A673 (cell line): Measurements from ENCODE around the gene DYNAP. TPM values are rescaled to one million over a fixed set of nuclear protein-coding genes. Genes with fewer than 3 reads are reported as not detected.

Source experiments
- BruUV-seq: library from RNA; stranded (reverse); fragments of 400-500 nt; replicated peaks from 2 replicates; lab custom pipeline; 2021; lab: Mats Ljungman, UMichigan
- CTCF ChIA-PET: fragments of 300-600 bp; sonication (Branson Sonifier 250); formaldehyde crosslinking; loops from one replicate; lab custom pipeline; 2022; ENCODE audit warnings: antibody characterized with exemption; lab: Charles Lee
- POLR2A ChIA-PET: fragments of 300-600 bp; sonication (Branson Sonifier 250); formaldehyde crosslinking; loops from one replicate; lab custom pipeline; 2022; ENCODE audit warnings: antibody characterized with exemption; ENCODE audit not compliant: low non-redundant PET; lab: Charles Lee
- DNase-seq: peaks from one replicate; pipeline ENCODE4 v3.0.0-alpha.2; 2015; ENCODE audit warnings: low spot score
- H3K27ac ChIP-seq: fragments of 200-600 bp; sonication (generic); 2 replicates; pipeline ENCODE4 v1.5.1; 2016; ENCODE audit warnings: mixed run types, low read depth, mild to moderate bottlenecking, mixed read lengths, antibody characterized with exemption, low read length; ENCODE audit not compliant: poor library complexity, severe bottlenecking
- H3K27me3 ChIP-seq: fragments of 200-600 bp; sonication (generic); replicated peaks from 2 replicates; pipeline ENCODE4 v1.6.1; 2017; ENCODE audit warnings: mixed run types, low read depth, mild to moderate bottlenecking, mixed read lengths, antibody characterized with exemption, low read length; ENCODE audit not compliant: insufficient read depth, poor library complexity
- H3K36me3 ChIP-seq: fragments of 200-600 bp; sonication (generic); 2 replicates; pipeline ENCODE4 v1.6.1; 2016; ENCODE audit warnings: mixed run types, mild to moderate bottlenecking, mixed read lengths, antibody characterized with exemption, low read length; ENCODE audit not compliant: insufficient read depth, poor library complexity, severe bottlenecking
- H3K4me1 ChIP-seq: fragments of 200-600 bp; sonication (generic); 2 replicates; pipeline ENCODE4 v1.6.1; 2017; ENCODE audit warnings: mixed run types, mild to moderate bottlenecking, mixed read lengths, antibody characterized with exemption, low read length; ENCODE audit not compliant: insufficient read depth, poor library complexity, severe bottlenecking
- H3K4me3 ChIP-seq: fragments of 200-600 bp; sonication (generic); 2 replicates; pipeline ENCODE4 v1.5.1; 2016; ENCODE audit warnings: low read depth, mixed run types, mild to moderate bottlenecking, mixed read lengths, low read length; ENCODE audit not compliant: poor library complexity, severe bottlenecking
- H3K9me3 ChIP-seq: fragments of 200-600 bp; sonication (generic); 2 replicates; pipeline ENCODE4 v1.6.1; 2016; ENCODE audit warnings: mixed run types, low read depth, mild to moderate bottlenecking, mixed read lengths, antibody characterized with exemption, low read length; ENCODE audit not compliant: poor library complexity, severe bottlenecking
- CTCF ChIP-seq: fragments of 300-800, 200-600 bp; sonication (generic); conservative IDR thresholded peaks from 2 replicates; pipeline ENCODE4 v1.5.1; 2017; ENCODE audit warnings: low read depth, mild to moderate bottlenecking, antibody characterized with exemption, low read length, moderate library complexity, mixed read lengths
- EZH2 ChIP-seq: fragments of 200-600 bp; sonication (generic); IDR thresholded peaks from 2 replicates; pipeline ENCODE4 v1.6.1; 2017; ENCODE audit warnings: borderline replicate concordance, low read depth, mild to moderate bottlenecking, mixed read lengths, antibody characterized with exemption, low read length; ENCODE audit not compliant: poor library complexity, severe bottlenecking
- intact Hi-C: fragments of 100-400 bp; cut with micrococcal nuclease; formaldehyde crosslinking; loops from one replicate; pipeline ENCODE4 v1.10.0; 2022; ENCODE audit not compliant: unreplicated experiment
- total RNA-seq: library from RNA; stranded (reverse); gene quantifications from 2 replicates; pipeline ENCODE4 v1.2.3, GENCODE V29; 2021

DYNAP gene
- total RNA-seq, 1 experiment from 2014 or later: not detected

DNA sequence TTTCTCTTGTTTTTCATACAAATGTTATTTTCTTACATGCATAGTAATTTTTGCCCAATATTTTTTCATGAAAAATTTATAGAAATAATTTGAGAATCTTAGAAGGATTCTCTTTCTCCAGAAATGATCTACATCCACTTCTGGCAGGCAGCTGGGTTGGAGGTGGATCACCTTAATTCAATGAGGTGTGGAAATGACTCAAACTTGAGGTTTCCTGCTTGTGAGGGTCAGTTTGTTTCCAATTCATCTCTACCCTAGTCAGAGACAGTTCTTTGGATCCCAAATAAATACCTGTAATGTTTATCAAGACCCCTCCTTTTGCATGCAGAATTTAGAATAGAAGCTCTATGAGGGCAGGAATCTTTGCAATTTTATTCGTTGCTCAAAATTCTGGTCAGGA is 35.0 kb upstream of the DYNAP start:
- no TSS peak for BruUV-seq
- no peak for DNase-seq
- intact Hi-C loops: loop anchor here (5.0 to 10.0 kb wide), 3 partner anchors 91 to 161 kb away; no protein-coding TSS in a partner anchor
- ChIA-PET POLR2A (no interaction called here), CTCF (no interaction called here)
- Histone ChIP-seq H3K36me3 (no peaks in the 10 kb centered on the region), H3K27ac (no peak overlapping the region), H3K4me1 (no peaks in the 10 kb centered on the region), H3K9me3 (peaks cover 12% of the 10 kb centered on the region), H3K27me3 (no peaks in the 10 kb centered on the region), H3K4me3 (no peak overlapping the region)
- TF ChIP-seq EZH2 (no peak), CTCF (no peak)

GRCh38 chr18:54557958-54558357 is 33.1 kb upstream of the DYNAP start:
- POLR2A ChIA-PET: no interaction called here
- Histone ChIP-seq H3K9me3 (no peaks in the 10 kb centered on the region), H3K27ac (no peak overlapping the region), H3K36me3 (no peaks in the 10 kb centered on the region), H3K4me3 (no peak overlapping the region), H3K27me3 (no peaks in the 10 kb centered on the region), H3K4me1 (no peaks in the 10 kb centered on the region)
- TF ChIP-seq EZH2 (no peak), CTCF (no peak)
- CTCF ChIA-PET: no interaction called here
- intact Hi-C loops: loop anchor here (5.0 to 10.0 kb wide), 3 partner anchors 89 to 163 kb away; no protein-coding TSS in a partner anchor
- no TSS peak for BruUV-seq
- DNase-seq: no peak

GRCh38 chr18:54558609-54559585 is 32.1 kb upstream of the DYNAP start:
- Histone ChIP-seq H3K27me3 (no peaks in the 10 kb centered on the region), H3K9me3 (no peaks in the 10 kb centered on the region), H3K36me3 (no peaks in the 10 kb centered on the region), H3K27ac (no peak overlapping the region), H3K4me1 (no peaks in the 10 kb centered on the region), H3K4me3 (no peak overlapping the region)
- intact Hi-C loops: loop anchor here (5.0 to 10.0 kb wide), 3 partner anchors 88 to 164 kb away; no protein-coding TSS in a partner anchor
- CTCF ChIA-PET: interaction anchor here (0.8 kb wide), 1 partner anchor 8 kb away, joined by 4 read pairs; no protein-coding TSS in a partner anchor
- peak; percentile 71 for TF ChIP-seq CTCF
- TF ChIP-seq EZH2: no peak
- POLR2A ChIA-PET: no interaction called here
- DNase-seq: peak; percentile 12
- no TSS peak for BruUV-seq
